ENCODE data around the gene TRAF3IP1.

TRAF3IP1 gene

DNA sequence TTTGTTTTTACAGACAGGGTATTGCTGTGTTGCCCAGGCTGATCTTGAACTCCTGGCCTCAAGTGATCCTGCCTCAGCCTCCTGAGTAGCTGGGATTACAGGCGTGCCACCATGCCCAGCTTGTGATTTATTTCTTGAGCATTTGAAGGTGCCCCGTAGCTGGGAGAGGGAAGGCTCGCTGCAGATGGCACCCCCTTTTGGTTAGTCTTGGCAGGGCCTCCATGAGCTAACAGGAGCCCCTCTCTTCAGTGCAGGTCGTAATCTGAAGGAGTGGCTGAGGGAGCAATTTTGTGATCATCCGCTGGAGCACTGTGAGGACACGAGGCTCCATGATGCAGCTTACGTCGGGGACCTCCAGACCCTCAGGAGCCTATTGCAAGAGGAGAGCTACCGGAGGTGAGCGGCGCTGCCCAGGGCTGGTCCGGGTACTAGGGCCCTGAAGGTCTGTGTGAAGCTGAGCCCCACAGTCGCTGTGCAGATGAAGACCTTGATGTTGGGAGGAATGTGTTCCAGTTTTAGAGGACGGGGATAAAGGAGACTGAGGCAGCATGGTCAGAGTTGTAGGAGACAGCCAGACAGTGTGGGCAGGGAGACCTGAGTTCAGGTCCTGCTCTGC, 113.1 kb downstream of the TRAF3IP1 start:
- Mint-ChIP-seq H3K27ac (no peak overlapping the region), H3K36me3 (ENCODE audit: low read depth) (peaks cover 80% of the 10 kb centered on the region), H3K27me3 (ENCODE audit: low read depth) (no peaks in the 10 kb centered on the region), H3K9me3 (peaks cover 13% of the 10 kb centered on the region), H3K4me3 (no peak overlapping the region), H3K4me1 (peaks cover 15% of the 10 kb centered on the region)
- TF ChIP-seq, protein P1, sequence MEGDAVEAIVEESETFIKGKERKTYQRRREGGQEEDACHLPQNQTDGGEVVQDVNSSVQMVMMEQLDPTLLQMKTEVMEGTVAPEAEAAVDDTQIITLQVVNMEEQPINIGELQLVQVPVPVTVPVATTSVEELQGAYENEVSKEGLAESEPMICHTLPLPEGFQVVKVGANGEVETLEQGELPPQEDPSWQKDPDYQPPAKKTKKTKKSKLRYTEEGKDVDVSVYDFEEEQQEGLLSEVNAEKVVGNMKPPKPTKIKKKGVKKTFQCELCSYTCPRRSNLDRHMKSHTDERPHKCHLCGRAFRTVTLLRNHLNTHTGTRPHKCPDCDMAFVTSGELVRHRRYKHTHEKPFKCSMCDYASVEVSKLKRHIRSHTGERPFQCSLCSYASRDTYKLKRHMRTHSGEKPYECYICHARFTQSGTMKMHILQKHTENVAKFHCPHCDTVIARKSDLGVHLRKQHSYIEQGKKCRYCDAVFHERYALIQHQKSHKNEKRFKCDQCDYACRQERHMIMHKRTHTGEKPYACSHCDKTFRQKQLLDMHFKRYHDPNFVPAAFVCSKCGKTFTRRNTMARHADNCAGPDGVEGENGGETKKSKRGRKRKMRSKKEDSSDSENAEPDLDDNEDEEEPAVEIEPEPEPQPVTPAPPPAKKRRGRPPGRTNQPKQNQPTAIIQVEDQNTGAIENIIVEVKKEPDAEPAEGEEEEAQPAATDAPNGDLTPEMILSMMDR (IDR thresholded peaks at IDR 0.05; ENCODE audit: unreplicated experiment in 3 of 3) = no peak

- Mint-ChIP-seq H3K27me3 (ENCODE audit: low read depth) (no peaks in the 10 kb centered on the region), H3K4me1 (peaks cover 23% of the 10 kb centered on the region), H3K27ac (no peak overlapping the region), H3K9me3 (peaks cover 13% of the 10 kb centered on the region), H3K4me3 (no peak overlapping the region), H3K36me3 (ENCODE audit: low read depth) (peaks cover 81% of the 10 kb centered on the region)
- TF ChIP-seq, protein P1 (IDR thresholded peaks at IDR 0.05; ENCODE audit: unreplicated experiment in 3 of 3) = no peak
Observed at GRCh38 chr2:238433941-238434845, 113.9 kb downstream of the TRAF3IP1 start.

- Mint-ChIP-seq H3K36me3 (ENCODE audit: low read depth) (peaks cover 80% of the 10 kb centered on the region), H3K4me3 (no peak overlapping the region), H3K9me3 (peaks cover 9% of the 10 kb centered on the region), H3K27ac (no peak overlapping the region), H3K27me3 (ENCODE audit: low read depth) (no peaks in the 10 kb centered on the region), H3K4me1 (peaks cover 30% of the 10 kb centered on the region)
- TF ChIP-seq, protein P1 (IDR thresholded peaks at IDR 0.05; ENCODE audit: unreplicated experiment in 3 of 3) = no peak
Observed at GRCh38 chr2:238434846-238435751, 114.8 kb downstream of the TRAF3IP1 start.

GRCh38 chr2:238435752-238436096, 115.4 kb downstream of the TRAF3IP1 start:
- Mint-ChIP-seq H3K4me1 (peaks cover 32% of the 10 kb centered on the region), H3K27ac (no peak overlapping the region), H3K36me3 (ENCODE audit: low read depth) (peaks cover 80% of the 10 kb centered on the region), H3K27me3 (ENCODE audit: low read depth) (no peaks in the 10 kb centered on the region), H3K4me3 (no peak overlapping the region), H3K9me3 (peaks cover 4% of the 10 kb centered on the region)
- TF ChIP-seq, protein P1 (IDR thresholded peaks at IDR 0.05; ENCODE audit: unreplicated experiment in 3 of 3) = no peak

DNA sequence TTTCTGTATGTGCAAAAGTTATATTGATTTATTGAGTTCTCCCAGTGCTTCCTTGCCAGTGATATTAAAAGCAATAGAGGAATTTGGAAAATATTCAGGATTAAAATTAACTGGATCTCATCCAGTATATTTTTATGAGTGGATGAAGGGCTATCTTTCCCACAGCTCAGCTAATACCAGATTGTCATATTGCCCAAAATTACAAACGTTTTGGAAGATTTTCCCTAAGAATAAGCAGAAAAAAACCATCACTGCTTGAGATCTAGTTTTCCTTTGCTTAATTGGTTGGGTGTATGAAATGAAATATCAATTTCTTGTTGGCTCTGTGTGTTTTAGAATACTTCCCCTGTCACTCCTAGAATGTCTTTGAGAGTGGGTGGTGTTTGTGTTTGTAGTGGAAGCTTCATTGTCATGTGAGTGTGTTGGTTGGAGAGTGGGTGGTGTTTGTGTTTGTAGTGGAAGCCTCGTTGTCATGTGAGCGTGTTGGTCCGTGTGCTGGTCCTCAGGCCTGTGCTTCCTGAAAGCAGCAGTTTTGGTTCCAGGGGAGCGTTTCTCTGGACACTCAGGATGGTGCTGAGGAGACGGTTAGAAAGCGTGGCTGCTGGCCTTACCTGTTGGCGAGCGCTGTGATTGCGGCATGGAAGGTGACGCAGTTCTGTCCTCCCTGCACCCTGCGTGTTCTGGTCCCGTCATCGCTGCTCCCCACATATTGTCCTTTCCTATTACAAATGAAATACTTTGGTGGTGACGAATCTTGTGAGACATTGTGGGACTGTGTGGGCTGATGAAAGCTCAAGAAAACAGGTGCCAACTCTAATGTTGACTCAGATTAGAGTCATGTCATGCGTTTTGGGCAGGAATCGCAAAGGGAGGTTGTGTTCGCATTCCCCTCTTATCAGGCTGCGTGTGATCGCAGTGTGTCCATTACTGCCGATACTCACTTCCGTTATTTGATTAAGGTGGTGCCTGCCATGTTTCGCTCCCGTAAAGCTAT, 118.8 kb downstream of the TRAF3IP1 start:
- no peaks in the 10 kb centered on the region for H3K27me3 Mint-ChIP-seq (ENCODE audit: low read depth)
- H3K4me3 Mint-ChIP-seq = peak overlapping the region in 1 of 3 experiments; percentile 34
- peaks cover 60% of the 10 kb centered on the region for H3K36me3 Mint-ChIP-seq (ENCODE audit: low read depth)
- no peaks in the 10 kb centered on the region for H3K9me3 Mint-ChIP-seq
- TF ChIP-seq, protein P1 (IDR thresholded peaks at IDR 0.05; ENCODE audit: unreplicated experiment in 3 of 3) = no peak
- H3K27ac Mint-ChIP-seq = peak overlapping the region; percentile 23 to 73 (median 53)
- peaks cover 43% of the 10 kb centered on the region for H3K4me1 Mint-ChIP-seq
